BJ (cell line): Measurements from ENCODE around the gene MCC. TPM values are rescaled to one million over a fixed set of nuclear protein-coding genes. Genes with fewer than 3 reads are reported as not detected.

Experiments
- CTCF ChIA-PET: fragments of 350-600 bp; formaldehyde crosslinking; extraction: SDS; loops from one replicate; lab custom pipeline; 2021; ENCODE audit warnings: antibody characterized with exemption, inconsistent platforms; lab: Yijun Ruan, JAX
- POLR2A ChIA-PET: fragments of 300-600 bp; sonication (Branson Sonifier 250); formaldehyde crosslinking; extraction: SDS; loops from one replicate; lab custom pipeline; 2021; ENCODE audit warnings: antibody characterized with exemption; lab: Charles Lee
- DNase-seq: peaks from one replicate; pipeline ENCODE4 v3.0.0-alpha.2; 2011; ENCODE audit warnings: low read depth
- H3K27me3 ChIP-seq: 2 replicates; pipeline ENCODE4 v1.6.0; 2011; ENCODE audit warnings: low read length; ENCODE audit not compliant: control insufficient read depth, insufficient read depth
- H3K36me3 ChIP-seq: 2 replicates; pipeline ENCODE4 v1.5.1; 2011; ENCODE audit warnings: low read length; ENCODE audit not compliant: control insufficient read depth, insufficient read depth
- H3K4me3 ChIP-seq: 2 replicates; pipeline ENCODE4 v1.5.1; 2011; ENCODE audit warnings: low read depth, mild to moderate bottlenecking, control low read depth, low read length
- CTCF ChIP-seq: IDR thresholded peaks from 2 replicates; pipeline ENCODE4 v1.5.1; 2011; ENCODE audit warnings: low read depth, mild to moderate bottlenecking, control low read depth, inconsistent platforms, low read length, moderate library complexity; ENCODE audit not compliant: insufficient read depth
- polyA plus RNA-seq: library from polyadenylated mRNA; depleted of rRNA; stranded (reverse); fragments of >200 nt; gene quantifications from 2 replicates; pipeline ENCODE4 v1.2.3, GENCODE V29; 2011

The MCC gene
- polyA plus RNA-seq, 1 experiment: 2.3 TPM

GRCh38 chr5:113095831-113096230 is 392.4 kb downstream of the MCC start:
- H3K36me3 ChIP-seq: no peaks in the 10 kb centered on the region
- ChIA-PET CTCF (interaction anchor here (0.6 to 1.3 kb wide), 2 partner anchors 11 to 15 kb away, joined by 4 read pairs; no protein-coding TSS in a partner anchor), POLR2A (no interaction called here)
- no peak for TF ChIP-seq CTCF
- H3K4me3 ChIP-seq: no peak overlapping the region
- H3K27me3 ChIP-seq: no peaks in the 10 kb centered on the region
- no peak for DNase-seq

GRCh38 chr5:113093558-113093957 is 394.7 kb downstream of the MCC start:
- ChIA-PET POLR2A (no interaction called here), CTCF (interaction anchor here (1.1 kb wide), 1 partner anchor 9 kb away, joined by 3 read pairs; no protein-coding TSS in a partner anchor)
- no peak for TF ChIP-seq CTCF
- no peak overlapping the region for H3K4me3 ChIP-seq
- no peaks in the 10 kb centered on the region for H3K27me3 ChIP-seq
- H3K36me3 ChIP-seq: no peaks in the 10 kb centered on the region
- DNase-seq: no peak

GRCh38 chr5:113092683-113093082 is 395.6 kb downstream of the MCC start:
- H3K27me3 ChIP-seq: no peaks in the 10 kb centered on the region
- no peak for DNase-seq

GRCh38 chr5:113091622-113092021 is 396.6 kb downstream of the MCC start:
- ChIA-PET CTCF (no interaction called here), POLR2A (no interaction called here)
- Histone ChIP-seq H3K36me3 (no peaks in the 10 kb centered on the region), H3K4me3 (no peak overlapping the region), H3K27me3 (no peaks in the 10 kb centered on the region)
- no peak for TF ChIP-seq CTCF
- DNase-seq: no peak

More at GRCh38 chr5:113092683-113093082, 395.6 kb downstream of the MCC start:
- no peak for TF ChIP-seq CTCF
- H3K4me3 ChIP-seq: no peak overlapping the region
- CTCF ChIA-PET: interaction anchor here (0.6 kb wide), 1 partner anchor 313 kb away, joined by 4 read pairs; no protein-coding TSS in a partner anchor
- POLR2A ChIA-PET: no interaction called here
- H3K36me3 ChIP-seq: no peaks in the 10 kb centered on the region

GRCh38 chr5:113090336-113091106 is 397.7 kb downstream of the MCC start:
- Histone ChIP-seq H3K4me3 (no peak overlapping the region), H3K27me3 (no peaks in the 10 kb centered on the region), H3K36me3 (no peaks in the 10 kb centered on the region)
- TF ChIP-seq CTCF: no peak
- no peak for DNase-seq
- ChIA-PET CTCF (interaction anchor here (0.7 kb wide), 1 partner anchor 12 kb away, joined by 3 read pairs; no protein-coding TSS in a partner anchor), POLR2A (interaction anchor here (0.6 kb wide), 2 partner anchors 57 to 103 kb away, joined by 4 to 7 read pairs; no protein-coding TSS in a partner anchor)
